Measurements from ENCODE around the gene CCDC28A. TPM values are rescaled to one million over a fixed set of nuclear protein-coding genes. Genes with fewer than 3 reads are reported as not detected.

The CCDC28A gene
- total RNA-seq, 4 donors from 2014 or later = 4.6 to 8.4 (median 5.6) TPM

- Histone ChIP-seq H3K27ac (no peak overlapping the region), H3K4me3 (no peak overlapping the region), H3K4me1 (peaks cover 0 to 4% of the 10 kb centered on the region in 2 donors), H3K27me3 (peaks cover 0 to 5% (median 0%) of the 10 kb centered on the region in 3 donors), H3K36me3 (no peaks in the 10 kb centered on the region), H3K9me3 (no peaks in the 10 kb centered on the region)
- in situ Hi-C loops (cut with MboI; ENCODE audit: low sequenced_read_pairs in 4 of 4) = loop anchor here in 2 of 4 donors (25.0 kb wide), 1 partner anchor 559 kb away; the partner anchor contains the start of gene CITED2 (in 2 of the 2)
- DNase-seq = no peak
- TF ChIP-seq CTCF (IDR thresholded peaks at IDR 0.05 in 4 of 5, conservative IDR thresholded peaks at IDR 0.05 in 1 of 5) (no peak), POLR2A (IDR thresholded peaks at IDR 0.05) (no peak)
- ATAC-seq = no peak
- intact Hi-C loops (cut with DNase I; ENCODE audit: low total_unique reads) = no loop called here
These were observed 29.8 kb downstream of the CCDC28A start for GRCh38 chr6:138803331-138803730.

GRCh38 chr6:138803861-138804260 lies 30.3 kb downstream of the CCDC28A start:
- H3K27me3 ChIP-seq = peaks cover 0 to 5% (median 0%) of the 10 kb centered on the region in 3 donors
- intact Hi-C loops (cut with DNase I; ENCODE audit: low total_unique reads) = no loop called here
- H3K9me3 ChIP-seq = no peaks in the 10 kb centered on the region
- no peak overlapping the region for H3K27ac ChIP-seq
- H3K36me3 ChIP-seq = no peaks in the 10 kb centered on the region
- peaks cover 0 to 4% of the 10 kb centered on the region in 2 donors for H3K4me1 ChIP-seq
- DNase-seq (no peak), ATAC-seq (no peak)
- no peak overlapping the region for H3K4me3 ChIP-seq
- TF ChIP-seq CTCF (IDR thresholded peaks at IDR 0.05 in 4 of 5, conservative IDR thresholded peaks at IDR 0.05 in 1 of 5) = no peak
- TF ChIP-seq POLR2A (IDR thresholded peaks at IDR 0.05) = no peak
- in situ Hi-C loops (cut with MboI; ENCODE audit: low sequenced_read_pairs in 4 of 4) = loop anchor here in 2 of 4 donors (25.0 kb wide), 1 partner anchor 558 kb away; the partner anchor contains the start of gene CITED2 (in 2 of the 2)

- H3K36me3 ChIP-seq = no peaks in the 10 kb centered on the region
- no peaks in the 10 kb centered on the region for H3K9me3 ChIP-seq
- H3K4me3 ChIP-seq = no peak overlapping the region
- intact Hi-C loops (cut with DNase I; ENCODE audit: low total_unique reads) = no loop called here
- no peak overlapping the region for H3K27ac ChIP-seq
- no peak for ATAC-seq
- peaks cover 0 to 4% of the 10 kb centered on the region in 2 donors for H3K4me1 ChIP-seq
- TF ChIP-seq POLR2A (IDR thresholded peaks at IDR 0.05) (no peak), CTCF (IDR thresholded peaks at IDR 0.05 in 4 of 5, conservative IDR thresholded peaks at IDR 0.05 in 1 of 5) (no peak)
- in situ Hi-C loops (cut with MboI; ENCODE audit: low sequenced_read_pairs in 4 of 4) = loop anchor here in 2 of 4 donors (25.0 kb wide), 1 partner anchor 557 kb away; the partner anchor contains the start of gene CITED2 (in 2 of the 2)
- peaks cover 0 to 5% (median 0%) of the 10 kb centered on the region in 3 donors for H3K27me3 ChIP-seq
- no peak for DNase-seq
These were observed 31.6 kb downstream of the CCDC28A start for GRCh38 chr6:138805016-138805765.

- H3K9me3 ChIP-seq = no peaks in the 10 kb centered on the region
- H3K4me1 ChIP-seq = peaks cover 0 to 4% of the 10 kb centered on the region in 2 donors
- H3K27me3 ChIP-seq = no peaks in the 10 kb centered on the region
- DNase-seq (no peak), ATAC-seq (no peak)
- no peak for TF ChIP-seq CTCF (IDR thresholded peaks at IDR 0.05 in 4 of 5, conservative IDR thresholded peaks at IDR 0.05 in 1 of 5)
- no peak for TF ChIP-seq POLR2A (IDR thresholded peaks at IDR 0.05)
- intact Hi-C loops (cut with DNase I; ENCODE audit: low total_unique reads) = no loop called here
- no peak overlapping the region for H3K27ac ChIP-seq
- H3K4me3 ChIP-seq = no peak overlapping the region
- in situ Hi-C loops (cut with MboI; ENCODE audit: low sequenced_read_pairs in 4 of 4) = loop anchor here in 2 of 4 donors (25.0 kb wide), 1 partner anchor 555 kb away; the partner anchor contains the start of gene CITED2 (in 2 of the 2)
- no peaks in the 10 kb centered on the region for H3K36me3 ChIP-seq
These were observed 33.3 kb downstream of the CCDC28A start for GRCh38 chr6:138806889-138807288.
